ENCODE measurements around the gene SMIM9.

- no peak for TF ChIP-seq POLR2AphosphoS5 (IDR thresholded peaks at IDR 0.05; ENCODE audit: borderline replicate concordance, low read depth, low read length)
- no peak for TF ChIP-seq EZH2 (IDR thresholded peaks at IDR 0.05)
- no peak for TF ChIP-seq FOXP2 (optimal IDR thresholded peaks at IDR 0.05; ENCODE audit: control extremely low read depth, extremely low read length, insufficient read depth)
These were observed 6.5 kb downstream of the SMIM9 start for GRCh38 chrX:154828016-154828408.

All from SK-N-MC (cell line).